ENCODE data around the gene IL12RB2. TPM values are rescaled to one million over a fixed set of nuclear protein-coding genes. Genes with fewer than 3 reads are reported as not detected.

IL12RB2 gene
- total RNA-seq, 1 experiment from 2014 or later, result not detected

DNA sequence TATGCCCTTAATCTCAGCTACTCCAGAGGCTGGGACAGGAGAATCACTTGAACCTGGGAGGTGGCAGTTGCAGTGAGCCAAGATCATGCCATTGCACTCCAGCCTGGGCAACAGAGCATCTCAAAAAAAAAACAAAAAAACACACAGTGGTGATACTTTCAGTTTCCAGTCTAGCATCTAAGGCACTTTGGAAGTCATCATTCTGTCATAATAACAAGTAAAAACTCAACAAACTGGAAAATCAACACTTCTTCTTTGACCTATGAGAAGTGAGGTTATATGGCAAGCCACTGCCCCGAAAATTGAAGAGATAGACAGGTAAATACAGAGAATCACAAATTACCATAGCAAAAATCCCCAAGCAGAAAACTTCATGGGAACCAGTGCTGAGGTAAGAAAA is 51.9 kb downstream of the IL12RB2 start:
- intact Hi-C loops (cut with micrococcal nuclease), result no loop called here
- Histone ChIP-seq H3F3A (ENCODE audit: low read length, unreplicated experiment) (no peaks in the 10 kb centered on the region), H3K9ac (ENCODE audit: low read length) (no peak overlapping the region), H3K9me2 (replicated peaks; ENCODE audit: low read length) (no peaks in the 10 kb centered on the region), H3K36me3 (ENCODE audit: low read depth, low read length) (no peaks in the 10 kb centered on the region), H3K79me2 (ENCODE audit: low read length) (no peaks in the 10 kb centered on the region), H3K4me1 (ENCODE audit: insufficient read depth, low read length) (peaks cover 16% of the 10 kb centered on the region), H4K20me1 (ENCODE audit: low read length) (no peaks in the 10 kb centered on the region), H3K4me2 (ENCODE audit: low read length) (no peak overlapping the region), H3K4me3 (ENCODE audit: low read length) (no peak overlapping the region), H2AFZ (ENCODE audit: low read length) (no peak overlapping the region), H3K9me3 (ENCODE audit: low read length) (no peaks in the 10 kb centered on the region), H3K27ac (ENCODE audit: low read length) (no peak overlapping the region), H3K27me3 (ENCODE audit: low read length) (no peaks in the 10 kb centered on the region)
- ChIA-PET POLR2A (ENCODE audit: unreplicated experiment) (no interaction called here), CTCF (no interaction called here)
- no peak for ATAC-seq
- no peak for DNase-seq
- TF ChIP-seq, protein P1, sequence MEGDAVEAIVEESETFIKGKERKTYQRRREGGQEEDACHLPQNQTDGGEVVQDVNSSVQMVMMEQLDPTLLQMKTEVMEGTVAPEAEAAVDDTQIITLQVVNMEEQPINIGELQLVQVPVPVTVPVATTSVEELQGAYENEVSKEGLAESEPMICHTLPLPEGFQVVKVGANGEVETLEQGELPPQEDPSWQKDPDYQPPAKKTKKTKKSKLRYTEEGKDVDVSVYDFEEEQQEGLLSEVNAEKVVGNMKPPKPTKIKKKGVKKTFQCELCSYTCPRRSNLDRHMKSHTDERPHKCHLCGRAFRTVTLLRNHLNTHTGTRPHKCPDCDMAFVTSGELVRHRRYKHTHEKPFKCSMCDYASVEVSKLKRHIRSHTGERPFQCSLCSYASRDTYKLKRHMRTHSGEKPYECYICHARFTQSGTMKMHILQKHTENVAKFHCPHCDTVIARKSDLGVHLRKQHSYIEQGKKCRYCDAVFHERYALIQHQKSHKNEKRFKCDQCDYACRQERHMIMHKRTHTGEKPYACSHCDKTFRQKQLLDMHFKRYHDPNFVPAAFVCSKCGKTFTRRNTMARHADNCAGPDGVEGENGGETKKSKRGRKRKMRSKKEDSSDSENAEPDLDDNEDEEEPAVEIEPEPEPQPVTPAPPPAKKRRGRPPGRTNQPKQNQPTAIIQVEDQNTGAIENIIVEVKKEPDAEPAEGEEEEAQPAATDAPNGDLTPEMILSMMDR (conservative IDR thresholded peaks at IDR 0.05; ENCODE audit: low read depth, low read length), result no peak
- TF ChIP-seq EZH2 (IDR thresholded peaks at IDR 0.05; ENCODE audit: low read length, unreplicated experiment) (no peak), EZH2phosphoT487 (IDR thresholded peaks at IDR 0.05; ENCODE audit: borderline replicate concordance, low read length) (no peak)
- no TSS peak for BruUV-seq (replicated peaks)

- no peak for DNase-seq
- no peak overlapping the region for H3K9ac ChIP-seq (ENCODE audit: low read length)
- H3K9me3 ChIP-seq (ENCODE audit: low read length), result no peaks in the 10 kb centered on the region
- H3K4me2 ChIP-seq (ENCODE audit: low read length), result no peak overlapping the region
- POLR2A ChIA-PET (ENCODE audit: unreplicated experiment), result interaction anchor here (0.7 kb wide), 1 partner anchor 160 kb away, joined by 3 read pairs; no protein-coding TSS in a partner anchor
- no peak for ATAC-seq
- no peaks in the 10 kb centered on the region for H3K9me2 ChIP-seq (replicated peaks; ENCODE audit: low read length)
- no peak overlapping the region for H2AFZ ChIP-seq (ENCODE audit: low read length)
- no peaks in the 10 kb centered on the region for H3F3A ChIP-seq (ENCODE audit: low read length, unreplicated experiment)
- BruUV-seq (replicated peaks), result no TSS peak
- TF ChIP-seq EZH2phosphoT487 (IDR thresholded peaks at IDR 0.05; ENCODE audit: borderline replicate concordance, low read length) (no peak), EZH2 (IDR thresholded peaks at IDR 0.05; ENCODE audit: low read length, unreplicated experiment) (no peak)
- TF ChIP-seq, protein P1 (conservative IDR thresholded peaks at IDR 0.05; ENCODE audit: low read depth, low read length), result no peak
- H3K36me3 ChIP-seq (ENCODE audit: low read depth, low read length), result no peaks in the 10 kb centered on the region
- CTCF ChIA-PET, result no interaction called here
- intact Hi-C loops (cut with micrococcal nuclease), result no loop called here
- H3K79me2 ChIP-seq (ENCODE audit: low read length), result no peaks in the 10 kb centered on the region
- H3K4me3 ChIP-seq (ENCODE audit: low read length), result no peak overlapping the region
- no peaks in the 10 kb centered on the region for H3K27me3 ChIP-seq (ENCODE audit: low read length)
- H4K20me1 ChIP-seq (ENCODE audit: low read length), result no peaks in the 10 kb centered on the region
- peaks cover 2% of the 10 kb centered on the region; the same call in 1 of the 2 replicates for H3K4me1 ChIP-seq (ENCODE audit: insufficient read depth, low read length)
- H3K27ac ChIP-seq (ENCODE audit: low read length), result no peak overlapping the region
These were observed 54.0 kb downstream of the IL12RB2 start for GRCh38 chr1:67361641-67362040.

- Histone ChIP-seq H3K9me2 (replicated peaks; ENCODE audit: low read length) (no peaks in the 10 kb centered on the region), H3K79me2 (ENCODE audit: low read length) (no peaks in the 10 kb centered on the region), H3K4me3 (ENCODE audit: low read length) (no peak overlapping the region), H4K20me1 (ENCODE audit: low read length) (no peaks in the 10 kb centered on the region), H3K9ac (ENCODE audit: low read length) (no peak overlapping the region), H3F3A (ENCODE audit: low read length, unreplicated experiment) (no peaks in the 10 kb centered on the region), H3K9me3 (ENCODE audit: low read length) (no peaks in the 10 kb centered on the region), H3K27ac (ENCODE audit: low read length) (no peak overlapping the region), H3K4me1 (ENCODE audit: insufficient read depth, low read length) (no peaks in the 10 kb centered on the region), H3K36me3 (ENCODE audit: low read depth, low read length) (no peaks in the 10 kb centered on the region), H3K27me3 (ENCODE audit: low read length) (no peaks in the 10 kb centered on the region), H3K4me2 (ENCODE audit: low read length) (no peak overlapping the region), H2AFZ (ENCODE audit: low read length) (no peak overlapping the region)
- ATAC-seq (no peak), DNase-seq (no peak)
- TF ChIP-seq EZH2 (IDR thresholded peaks at IDR 0.05; ENCODE audit: low read length, unreplicated experiment), result no peak
- no peak for TF ChIP-seq EZH2phosphoT487 (IDR thresholded peaks at IDR 0.05; ENCODE audit: borderline replicate concordance, low read length)
- TF ChIP-seq, protein P1 (conservative IDR thresholded peaks at IDR 0.05; ENCODE audit: low read depth, low read length), result no peak
- ChIA-PET POLR2A (ENCODE audit: unreplicated experiment) (no interaction called here), CTCF (no interaction called here)
- BruUV-seq (replicated peaks), result no TSS peak
- intact Hi-C loops (cut with micrococcal nuclease), result no loop called here
These were observed 59.8 kb downstream of the IL12RB2 start for GRCh38 chr1:67367370-67368045.
